Fibroblast of skin of right biceps (primary cell): ENCODE data around the gene ISCA1.
"Not testable (repeated sequence)": the region's sequence is repeated elsewhere in the genome, so short reads cannot be mapped to it uniquely, and the experiment has no call there.

Experiments
- DNase-seq: peaks from one replicate; pipeline ENCODE4 v3.0.0-alpha.2; 2013

Gene ISCA1

GRCh38 chr9:86282077-86282978 lies at the start of gene ISCA1:
Gene ISCA1, minus strand, starts transcription at chr9:86282538. Its CDS starts 80 bp downstream, at chr9:86282458.
- DNase-seq, result peak; percentile 92

- no peak for DNase-seq
Measured at GRCh38 chr9:86330186-86330585, 47.8 kb upstream of the ISCA1 start.

GRCh38 chr9:86329649-86330048 lies 47.3 kb upstream of the ISCA1 start:
- DNase-seq, result no peak

- DNase-seq, result no peak
Measured at GRCh38 chr9:86328156-86328555, 45.8 kb upstream of the ISCA1 start.

DNA sequence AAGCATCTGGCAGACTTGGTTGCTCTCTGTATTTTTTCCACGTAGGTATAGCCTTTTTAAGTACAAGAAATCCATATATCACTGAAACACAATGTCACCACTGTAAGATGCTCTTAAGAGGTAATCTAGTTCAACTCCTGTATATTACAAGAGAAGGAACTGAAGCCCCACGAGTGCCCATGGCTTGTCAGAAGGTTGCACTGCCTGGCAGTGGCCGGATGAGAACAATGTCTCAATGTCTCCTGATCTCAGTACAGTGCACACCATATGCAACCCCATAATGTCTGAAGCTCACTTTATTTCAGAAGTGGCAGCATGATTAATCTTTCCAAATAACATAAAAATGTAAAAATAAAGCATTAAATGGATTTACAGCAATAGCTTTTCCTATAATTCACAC lies 44.2 kb upstream of the ISCA1 start:
- DNase-seq, result no peak

DNA sequence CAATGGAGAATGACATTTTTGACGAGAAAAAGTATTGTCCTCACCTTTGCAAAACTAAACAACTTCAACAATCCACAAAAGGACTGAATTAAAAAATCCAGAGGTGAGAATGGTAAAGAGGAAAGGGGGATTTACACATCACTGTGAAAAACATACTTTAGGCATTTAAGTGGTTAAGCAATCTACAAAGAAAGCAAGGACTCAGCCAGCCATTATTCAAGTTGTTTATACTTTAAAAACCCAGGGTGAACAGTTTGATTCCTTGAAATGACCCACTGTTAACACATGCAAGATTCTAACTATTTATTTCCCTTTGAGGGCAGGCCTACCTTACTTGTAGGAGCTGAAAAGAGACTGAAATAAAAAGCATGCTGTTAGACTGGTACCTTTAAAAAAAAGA lies 42.6 kb upstream of the ISCA1 start:
- no peak for DNase-seq

- peak; percentile 57 for DNase-seq
Measured at GRCh38 chr9:86324308-86324707, 42.0 kb upstream of the ISCA1 start.

- DNase-seq, result peak; percentile 48
Measured at GRCh38 chr9:86322973-86323644, 40.8 kb upstream of the ISCA1 start.

GRCh38 chr9:86321373-86321772 lies 39.0 kb upstream of the ISCA1 start:
- DNase-seq, result peak; percentile 91

- no peak for DNase-seq
Measured at GRCh38 chr9:86318187-86318586, 35.8 kb upstream of the ISCA1 start.

GRCh38 chr9:86315078-86315477 lies 32.7 kb upstream of the ISCA1 start:
- no peak for DNase-seq

DNA sequence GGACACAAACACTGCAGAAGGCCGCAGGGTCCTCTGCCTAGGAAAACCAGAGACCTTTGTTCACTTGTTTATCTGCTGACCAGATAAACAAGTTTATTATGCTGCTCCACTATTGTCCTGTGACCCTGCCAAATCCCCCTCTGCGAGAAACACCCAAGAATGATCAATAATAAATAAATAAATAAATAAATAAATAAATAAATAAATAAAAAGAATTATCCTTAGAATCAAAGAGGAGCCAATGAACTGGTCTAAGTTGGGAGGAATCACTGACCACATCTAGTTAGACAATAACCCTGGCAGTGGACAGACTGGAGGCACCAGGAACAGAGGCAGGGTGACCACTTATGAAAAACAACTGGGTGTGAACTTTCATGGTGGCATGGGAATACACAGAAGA lies 30.6 kb upstream of the ISCA1 start:
- DNase-seq, result not testable (repeated sequence)

DNA sequence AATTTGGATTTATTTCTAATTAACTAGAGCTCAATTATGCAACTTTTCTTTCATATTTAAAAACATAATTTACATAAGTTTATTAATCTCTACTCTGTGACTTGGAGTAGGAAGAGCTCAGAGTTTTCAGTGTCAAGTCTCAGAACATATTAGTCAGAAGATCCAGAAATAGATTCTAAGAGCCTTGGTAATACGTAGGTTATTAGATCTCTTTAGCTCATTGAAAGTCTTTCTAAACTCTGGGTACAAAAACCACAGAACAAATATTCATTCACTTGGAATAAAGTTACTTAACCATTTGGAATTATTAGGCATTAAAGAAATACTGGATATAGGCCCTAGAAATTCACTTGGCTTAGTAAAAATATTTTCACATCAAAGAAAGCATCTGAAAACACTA lies 26.3 kb upstream of the ISCA1 start:
- no peak for DNase-seq

DNA sequence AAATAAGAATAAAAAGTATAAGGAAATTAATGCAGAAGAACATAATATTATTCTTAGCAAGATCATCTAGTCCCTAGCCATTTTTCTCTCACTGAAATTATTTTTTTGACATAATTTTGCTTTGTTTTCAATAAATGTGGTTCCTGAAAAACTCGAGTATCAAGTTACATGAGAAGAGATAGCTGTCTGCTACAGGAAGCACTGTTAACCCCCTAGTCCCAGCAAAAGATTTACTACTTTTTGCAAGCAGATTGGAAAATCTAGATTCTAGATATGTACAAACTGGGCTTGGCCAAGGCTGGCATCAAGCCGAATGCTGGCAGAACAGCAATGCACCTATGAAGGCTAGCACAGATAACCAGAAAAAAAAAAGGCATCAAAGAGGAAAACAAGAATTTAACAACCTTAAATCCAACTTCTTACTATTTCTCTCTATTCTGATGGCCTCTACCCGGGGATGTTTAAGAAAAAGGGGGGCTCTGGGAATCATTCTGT lies 21.9 kb upstream of the ISCA1 start:
- no peak for DNase-seq

- DNase-seq, result no peak
Measured at GRCh38 chr9:86303316-86303975, 21.1 kb upstream of the ISCA1 start.

DNA sequence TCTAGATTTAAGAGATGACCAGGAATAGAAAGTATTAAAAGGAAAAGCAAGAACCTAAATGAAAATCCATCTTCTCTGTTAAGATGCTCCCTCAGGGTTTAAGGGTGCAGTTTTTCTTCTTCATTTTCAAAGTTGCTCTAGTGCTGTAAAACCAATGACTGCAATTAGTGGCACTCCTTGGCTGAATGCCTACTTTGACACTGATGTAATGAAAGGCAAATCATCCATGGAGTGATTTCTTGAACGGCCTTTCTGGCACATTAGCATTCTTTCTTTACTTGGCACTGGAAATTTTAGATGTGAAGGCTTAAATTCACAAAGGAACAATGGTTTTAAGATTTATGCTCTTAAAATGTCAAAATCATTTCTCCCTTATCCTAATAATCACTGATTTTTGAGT lies 19.3 kb upstream of the ISCA1 start:
- no peak for DNase-seq

DNA sequence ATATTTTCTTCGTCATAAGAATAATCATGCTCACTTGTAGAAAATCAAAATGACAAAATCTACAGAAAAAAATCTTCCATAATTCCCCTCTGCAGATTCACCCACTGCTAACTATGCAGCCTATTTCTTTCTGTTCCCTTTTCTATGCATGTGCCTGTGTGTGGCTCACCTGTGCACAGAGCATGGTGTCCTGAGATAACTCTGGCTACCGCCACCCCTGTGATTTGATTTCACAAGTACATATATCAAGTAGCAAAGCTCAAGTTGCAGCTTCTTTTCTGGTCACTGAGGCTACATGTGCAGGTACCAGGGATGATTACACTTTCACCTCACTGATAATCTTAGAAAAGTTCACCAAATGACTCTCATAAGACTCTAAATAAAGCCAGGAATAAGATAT lies 18.4 kb upstream of the ISCA1 start:
- DNase-seq, result no peak

DNA sequence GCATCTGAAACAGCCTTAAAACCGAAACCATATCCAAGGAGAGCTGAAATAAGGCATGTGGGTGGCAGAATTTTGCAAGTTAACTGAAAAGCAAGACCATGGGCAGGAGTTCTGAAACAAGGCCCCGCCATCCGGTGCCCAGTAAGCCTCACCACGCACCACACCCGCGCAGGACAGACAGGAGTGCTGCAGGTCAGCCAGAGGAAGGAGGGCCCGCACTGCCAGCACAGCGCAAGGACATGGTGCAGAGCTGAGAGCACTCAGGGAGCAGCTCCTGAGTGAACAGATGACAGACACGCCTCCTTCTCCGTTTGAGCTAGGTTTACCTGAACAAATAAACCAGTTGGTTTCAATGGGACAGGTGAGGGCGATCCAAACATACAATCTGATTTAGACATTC lies 16.5 kb upstream of the ISCA1 start:
- no peak for DNase-seq

- DNase-seq, result not testable (repeated sequence)
Measured at GRCh38 chr9:86290341-86290740, 8.0 kb upstream of the ISCA1 start.

GRCh38 chr9:86288499-86289198 lies 6.3 kb upstream of the ISCA1 start:
- no peak for DNase-seq

GRCh38 chr9:86287013-86287412 lies 4.7 kb upstream of the ISCA1 start:
- peak; percentile 64 for DNase-seq

- DNase-seq, result no peak
Measured at GRCh38 chr9:86286278-86286677, 3.9 kb upstream of the ISCA1 start.

DNA sequence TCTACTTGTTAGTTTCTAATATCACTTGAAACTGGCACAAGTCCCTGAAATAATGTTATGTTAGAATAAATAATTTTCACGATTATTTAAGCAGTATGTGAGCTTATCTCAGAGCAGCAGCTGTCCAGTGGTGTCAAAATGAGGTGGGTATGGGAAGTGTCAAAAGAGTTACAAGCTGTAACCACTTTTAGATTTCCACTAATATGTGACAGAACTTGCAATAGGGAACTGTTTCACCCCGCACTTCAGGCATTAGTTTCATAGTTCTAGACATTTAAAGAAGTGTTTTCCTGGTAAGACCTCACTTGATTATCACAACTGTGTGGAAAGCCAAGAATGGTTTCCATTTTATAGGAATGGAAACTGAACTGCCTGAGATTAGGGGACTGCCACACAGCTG lies 2.9 kb upstream of the ISCA1 start:
- DNase-seq, result no peak
